Hepatic stellate cell (primary cell): ENCODE measurements around the gene NPTX1.
A peak's percentile ranks its signal among the peaks of the same experiment; 100 is the strongest.

Experiments
- DNase-seq: peaks from one replicate; pipeline ENCODE4 v3.0.0; 2011; ENCODE audit warnings: low spot score

Gene NPTX1

DNA sequence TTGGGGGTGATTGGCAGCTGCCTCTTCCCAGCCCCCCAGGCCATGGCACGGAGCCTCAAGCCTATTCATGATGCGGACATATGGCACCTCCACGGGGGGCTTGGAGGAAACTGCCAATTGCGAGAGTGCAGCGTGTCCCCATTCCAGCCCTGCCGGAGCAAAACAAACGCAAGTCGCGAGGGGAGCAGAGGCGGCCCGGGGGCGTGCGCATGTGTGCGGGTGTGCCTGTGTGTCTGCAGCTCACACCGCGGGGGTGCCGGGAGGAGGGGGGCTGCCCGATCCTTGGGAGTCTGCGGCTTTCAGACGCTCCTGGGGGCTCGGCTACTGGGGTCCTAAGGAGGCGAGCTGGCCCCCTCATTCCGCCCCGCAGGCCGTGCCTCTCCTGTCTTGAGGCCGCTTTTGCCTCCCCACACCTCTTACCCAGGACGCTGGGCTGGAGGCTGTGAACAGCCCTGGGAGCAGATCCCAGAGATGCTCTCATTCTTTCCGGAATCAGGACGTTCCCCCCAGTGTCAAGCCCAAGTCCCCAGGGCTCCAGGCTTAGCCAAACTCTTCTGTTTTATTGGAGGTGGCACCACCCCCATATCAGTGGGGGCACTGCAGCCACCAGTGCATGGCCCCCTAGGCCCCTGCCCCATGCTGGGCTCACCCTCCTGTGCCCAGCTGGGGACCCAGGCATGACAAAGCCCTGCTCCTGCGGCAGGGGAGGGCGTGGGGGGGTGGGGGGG, 32.3 kb downstream of the NPTX1 start:
- no peak for DNase-seq

DNA sequence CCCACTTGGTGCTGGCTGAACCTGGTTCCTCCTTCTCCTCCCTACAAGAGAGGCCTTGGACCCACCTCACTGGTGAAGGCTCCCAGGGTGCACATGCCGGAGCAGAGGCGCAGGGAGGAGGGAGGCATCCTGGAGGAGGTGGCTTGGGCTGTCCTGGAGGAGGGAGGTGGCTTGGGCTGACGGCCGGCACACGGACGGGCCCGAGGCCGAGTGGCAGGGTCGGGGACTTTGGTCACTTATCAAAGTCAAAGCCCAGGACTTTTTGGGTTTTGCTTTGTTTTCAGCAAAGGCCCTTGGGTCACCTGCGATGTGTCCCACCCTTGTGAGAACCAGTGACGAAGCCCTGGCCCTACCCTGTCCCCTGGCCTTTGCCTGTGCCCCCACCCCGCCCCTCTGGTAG, 32.9 kb downstream of the NPTX1 start:
- DNase-seq, result no peak

DNA sequence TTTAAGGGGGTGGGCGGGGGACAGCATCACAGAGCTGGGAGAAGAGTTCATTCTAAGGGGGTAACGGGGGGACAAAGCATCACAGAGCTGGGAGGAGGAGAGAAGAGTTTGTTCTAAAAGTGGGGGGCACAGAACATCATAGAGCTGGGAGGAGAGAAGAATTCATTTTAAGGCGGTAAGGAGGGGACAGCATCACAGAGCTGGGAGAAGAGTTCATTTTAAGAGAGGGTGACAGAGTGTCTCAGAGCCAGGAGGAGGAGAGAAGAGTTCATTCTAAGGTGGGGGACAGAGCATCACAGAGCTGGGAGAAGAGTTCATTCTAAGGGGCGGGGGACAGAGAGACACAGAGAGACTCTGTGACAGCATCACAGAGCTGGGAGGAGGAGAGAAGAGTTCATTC, 33.6 kb downstream of the NPTX1 start:
- no peak for DNase-seq

DNA sequence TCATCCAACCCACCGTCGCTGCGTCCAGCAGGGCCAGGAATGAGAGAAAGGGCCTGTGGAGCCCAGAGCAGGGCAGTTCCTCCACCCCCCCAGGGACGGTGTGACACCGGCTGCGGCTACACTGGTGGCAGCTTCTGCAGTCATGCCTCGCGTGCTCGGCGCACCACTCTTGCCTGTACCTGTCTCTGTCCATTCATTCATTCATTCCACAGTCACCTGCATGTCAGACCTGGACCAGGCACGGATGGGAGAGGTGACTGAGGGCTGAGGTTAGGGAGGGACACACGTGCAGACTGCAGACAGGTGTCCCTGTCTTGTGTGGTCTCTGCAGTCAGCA, 34.1 kb downstream of the NPTX1 start:
- no peak for DNase-seq

DNA sequence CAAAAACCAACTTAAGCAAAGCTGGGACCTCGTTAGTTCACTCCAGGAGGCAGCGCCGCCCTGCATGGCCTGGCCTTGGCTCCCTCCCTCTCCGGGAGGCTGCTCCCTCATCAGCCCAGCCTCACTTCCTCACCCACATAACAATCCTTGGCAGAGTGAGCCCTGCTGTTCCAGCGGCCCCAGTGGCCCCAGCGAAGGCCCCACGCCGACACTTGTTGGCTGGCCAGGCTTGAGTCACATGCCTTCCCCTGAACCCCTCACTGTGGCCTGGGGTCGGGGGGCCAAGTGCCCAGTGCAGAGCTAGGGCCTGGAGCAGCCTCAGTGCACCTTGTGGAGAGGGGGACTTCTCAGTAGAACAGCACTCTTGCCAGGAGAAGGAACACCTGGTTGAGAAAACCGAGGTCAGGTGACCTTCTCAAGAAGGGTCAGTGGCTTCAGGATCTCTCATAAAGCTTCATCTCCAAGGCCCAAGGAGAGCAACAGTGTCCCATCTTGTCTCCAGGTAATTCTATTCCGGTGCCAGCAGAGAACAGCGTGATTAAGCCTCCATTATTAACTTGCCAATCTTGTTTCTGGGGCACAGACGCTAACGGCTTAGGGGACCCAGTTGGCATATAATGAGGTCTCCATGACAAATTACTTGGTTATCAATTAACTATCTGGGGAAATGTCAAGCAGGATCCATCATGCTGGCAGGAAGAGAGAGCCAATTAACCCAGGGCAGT, 34.6 kb downstream of the NPTX1 start:
- DNase-seq, result no peak

DNA sequence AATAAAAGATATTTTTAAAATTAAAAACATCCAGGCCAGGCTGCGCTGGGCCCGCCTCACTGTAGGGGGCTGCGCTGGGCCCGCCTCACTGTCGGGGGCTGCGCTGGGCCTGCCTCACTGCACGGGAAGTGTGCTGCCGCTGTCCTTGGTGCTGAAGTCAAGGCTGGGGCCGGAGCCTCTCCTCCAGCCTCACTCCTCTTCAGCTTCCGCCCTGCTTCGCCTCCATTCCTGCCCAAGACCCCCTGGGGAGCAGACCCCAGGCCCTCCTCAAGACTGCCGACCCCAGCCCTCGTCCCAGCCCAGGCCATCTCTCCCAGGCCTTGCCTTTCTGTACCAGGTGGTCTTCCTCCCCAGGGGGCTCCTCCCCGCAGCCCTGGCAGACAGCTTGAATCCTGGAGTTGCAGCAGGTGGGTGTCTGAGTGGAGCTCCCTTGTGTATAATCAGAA, 35.3 kb downstream of the NPTX1 start:
- DNase-seq, result peak; percentile 72

DNA sequence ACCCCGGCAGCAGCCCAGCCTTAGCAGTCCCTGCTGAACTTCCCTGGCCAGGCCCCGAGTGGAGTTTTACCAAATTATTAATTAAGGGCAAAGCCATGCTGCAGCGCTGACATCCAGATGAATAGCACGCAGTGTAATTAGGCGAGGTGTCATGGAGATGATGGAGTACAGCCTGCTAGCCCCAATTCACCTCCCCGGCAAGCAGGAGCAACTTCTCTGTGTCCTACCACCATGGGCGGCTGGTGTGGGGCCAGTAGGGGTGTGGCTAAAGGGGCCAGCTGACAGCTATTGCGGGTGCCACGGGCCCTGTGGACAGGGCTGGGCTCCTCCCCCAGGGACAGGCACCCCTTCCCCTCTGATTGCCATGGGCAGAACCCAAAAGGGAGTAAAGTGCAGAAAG, 36.9 kb downstream of the NPTX1 start:
- DNase-seq, result no peak

DNA sequence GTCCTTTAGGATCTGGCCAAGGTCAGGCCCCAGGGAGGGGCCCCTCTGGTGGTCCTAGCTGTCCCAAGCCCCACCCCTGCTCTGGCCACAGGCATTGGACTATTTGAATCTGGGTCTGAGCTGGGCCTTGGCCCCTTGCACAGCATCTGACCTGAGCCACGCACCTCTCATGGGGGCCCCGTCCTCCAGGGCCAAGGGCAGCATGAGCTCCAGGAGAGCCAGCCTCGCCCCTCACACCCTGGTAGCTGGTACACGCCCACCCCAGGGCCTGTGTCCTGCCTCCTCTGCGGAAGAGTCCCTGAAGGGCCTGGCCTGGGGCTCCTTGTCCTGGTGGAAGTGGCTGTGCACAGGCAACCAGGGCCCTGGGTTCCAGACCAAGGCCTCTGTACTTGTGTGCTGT, 37.6 kb downstream of the NPTX1 start:
- no peak for DNase-seq

DNA sequence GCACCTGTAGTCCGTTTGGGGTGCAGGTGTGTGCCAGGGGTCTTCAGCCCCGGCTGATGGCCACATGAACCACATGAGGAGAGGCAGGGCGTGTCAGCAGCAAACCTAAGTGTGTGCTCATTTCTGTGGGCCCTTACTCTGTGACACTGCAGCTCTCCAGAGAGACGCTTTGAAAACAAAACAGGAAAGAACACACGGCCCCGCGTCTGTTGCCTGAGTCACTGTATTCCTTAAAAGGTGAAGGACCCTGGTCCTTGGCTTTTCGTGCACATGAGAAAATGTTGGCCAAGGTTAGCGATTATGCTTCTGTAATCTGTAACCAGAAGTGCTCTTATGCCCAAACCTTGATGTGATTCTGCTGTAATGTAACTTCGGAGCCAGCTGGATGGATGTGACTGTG, 38.9 kb downstream of the NPTX1 start:
- DNase-seq, result no peak

DNA sequence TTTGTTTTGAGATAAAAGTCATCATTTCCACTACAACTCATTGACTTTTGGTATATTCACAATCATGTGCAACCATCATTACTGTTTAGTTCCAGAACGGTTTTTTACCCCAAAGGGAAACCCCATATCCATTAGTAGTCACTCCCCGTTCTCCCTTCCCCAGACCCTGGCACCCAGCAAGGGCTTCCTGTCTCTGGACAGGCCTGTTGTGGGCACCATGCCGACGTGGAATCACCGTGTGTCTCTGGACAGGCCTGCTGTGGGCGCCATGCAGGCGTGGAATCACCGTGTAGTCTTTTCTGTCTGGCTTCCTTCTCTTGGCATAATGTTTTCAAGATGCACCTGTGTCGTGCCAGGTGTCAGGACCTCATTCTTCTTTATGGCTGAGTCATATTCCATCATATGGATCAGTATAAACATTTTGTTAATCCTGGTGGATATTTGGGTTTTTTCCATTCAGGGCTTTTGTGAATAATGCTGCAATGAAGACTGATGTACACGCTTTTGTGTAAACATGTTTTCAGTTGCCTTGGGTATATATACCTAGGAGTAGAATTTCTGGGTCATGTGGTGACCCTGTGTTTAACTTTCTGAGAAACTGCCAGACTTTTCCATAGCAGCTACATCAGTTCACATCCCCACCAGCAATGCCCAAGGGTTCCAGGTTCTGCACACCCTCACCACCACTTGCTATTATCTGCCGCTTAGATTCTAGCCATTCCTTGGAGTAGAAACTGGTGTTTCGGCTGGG, 42.3 kb downstream of the NPTX1 start:
- no peak for DNase-seq

DNA sequence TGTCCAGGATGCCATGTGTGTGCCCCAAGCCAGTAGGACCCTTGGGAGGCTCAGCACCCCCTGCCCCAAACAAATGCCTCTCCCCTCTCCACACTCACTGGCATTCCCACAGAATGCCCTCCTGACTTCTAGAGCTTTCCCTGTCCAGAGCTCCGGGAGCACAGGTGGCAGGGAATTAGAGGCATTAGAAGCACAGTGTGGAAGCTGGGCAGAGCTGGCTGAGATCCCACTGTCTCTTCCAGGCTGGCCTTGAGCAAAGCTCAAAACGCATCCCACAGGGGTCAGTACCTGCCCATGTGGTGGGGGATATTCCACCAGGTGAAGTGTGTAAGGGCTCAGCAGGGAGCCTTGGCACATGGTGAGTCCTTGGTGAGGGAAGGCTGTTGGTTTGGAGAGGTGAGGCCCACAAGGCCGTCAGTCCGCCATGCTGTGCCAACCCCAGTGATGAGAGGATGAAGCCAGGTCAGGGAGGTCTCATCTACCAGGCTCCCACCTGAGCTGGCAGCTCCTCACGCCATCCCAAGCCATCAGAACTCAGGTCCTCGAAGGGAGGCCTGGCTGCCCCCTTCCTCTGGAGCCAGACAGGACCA, 43.4 kb downstream of the NPTX1 start:
- DNase-seq, result no peak

DNA sequence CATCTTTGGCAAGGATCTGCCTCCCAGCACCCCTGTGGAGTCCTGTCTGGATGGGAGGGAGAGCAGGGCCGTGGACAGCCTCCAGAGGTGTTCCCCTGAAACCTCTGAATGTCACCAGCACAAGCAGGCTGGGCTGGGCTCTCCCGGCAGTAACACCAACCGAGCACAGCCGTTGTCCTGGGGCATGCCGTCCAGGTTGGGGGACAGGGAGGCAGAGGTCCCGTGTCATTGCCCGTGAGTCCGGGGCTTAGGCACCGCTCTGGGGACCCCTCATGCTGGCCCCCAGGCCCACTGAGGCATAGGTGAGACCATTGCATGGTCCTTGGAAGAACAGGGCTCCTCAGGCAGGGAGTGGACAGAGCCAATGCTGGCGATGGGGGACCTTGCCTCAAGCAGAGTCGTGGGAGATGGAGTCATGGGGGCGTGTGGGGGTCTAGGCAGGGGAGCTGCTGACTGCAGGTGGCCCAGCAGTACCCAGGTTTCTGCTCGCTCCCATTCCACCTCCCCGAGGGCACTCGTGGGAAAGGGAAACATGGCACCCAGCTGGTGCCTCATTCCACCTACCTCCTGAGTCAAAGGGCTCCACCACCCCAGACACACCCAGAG, 44.0 kb downstream of the NPTX1 start:
- no peak for DNase-seq

DNA sequence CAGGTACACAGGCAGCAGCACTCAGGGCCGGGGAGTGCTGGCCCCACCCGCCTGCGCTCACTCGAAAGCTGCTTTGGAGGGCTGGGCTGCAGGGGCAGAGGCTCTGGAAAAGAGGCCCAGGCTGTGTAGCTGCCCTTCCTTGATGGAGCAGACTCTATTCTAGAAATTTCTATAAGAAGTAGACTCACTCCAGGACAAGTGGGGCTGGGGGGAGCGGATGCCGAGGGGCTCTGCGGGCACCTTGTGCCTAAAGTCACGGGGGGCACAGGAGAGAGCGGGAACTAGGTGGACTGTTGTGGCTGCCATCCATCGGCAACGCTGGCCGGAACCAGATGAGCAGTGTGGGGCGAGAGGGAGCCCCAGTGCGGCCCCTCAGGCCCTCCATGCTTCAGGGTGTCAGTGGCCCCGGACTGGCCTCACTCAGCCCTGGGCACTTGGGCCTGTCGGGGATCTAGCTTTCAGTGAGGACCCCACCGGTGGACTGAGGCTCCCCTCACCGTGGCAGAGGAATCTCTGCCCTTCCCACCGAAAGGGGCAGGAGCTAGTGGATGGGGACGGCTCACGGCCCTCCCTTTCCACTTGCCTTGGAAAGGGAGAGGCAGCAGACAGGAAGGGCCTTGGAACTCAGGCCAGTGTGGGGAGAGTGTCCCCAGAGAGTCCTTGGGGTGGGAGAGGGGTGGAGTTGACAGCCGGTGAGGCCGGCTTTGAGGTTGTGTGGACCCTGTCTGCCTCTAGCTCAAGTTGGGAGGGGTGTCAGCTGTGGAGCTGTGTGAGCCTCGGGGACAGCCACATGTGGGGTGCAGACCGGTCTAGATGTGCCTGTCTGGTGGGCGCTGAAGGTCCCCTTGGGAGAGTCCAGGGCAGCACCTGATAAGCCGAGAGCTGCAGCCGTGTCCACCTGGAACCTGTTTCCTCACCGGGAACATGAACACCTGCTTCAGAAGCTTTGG, 44.9 kb downstream of the NPTX1 start:
- no peak for DNase-seq

DNA sequence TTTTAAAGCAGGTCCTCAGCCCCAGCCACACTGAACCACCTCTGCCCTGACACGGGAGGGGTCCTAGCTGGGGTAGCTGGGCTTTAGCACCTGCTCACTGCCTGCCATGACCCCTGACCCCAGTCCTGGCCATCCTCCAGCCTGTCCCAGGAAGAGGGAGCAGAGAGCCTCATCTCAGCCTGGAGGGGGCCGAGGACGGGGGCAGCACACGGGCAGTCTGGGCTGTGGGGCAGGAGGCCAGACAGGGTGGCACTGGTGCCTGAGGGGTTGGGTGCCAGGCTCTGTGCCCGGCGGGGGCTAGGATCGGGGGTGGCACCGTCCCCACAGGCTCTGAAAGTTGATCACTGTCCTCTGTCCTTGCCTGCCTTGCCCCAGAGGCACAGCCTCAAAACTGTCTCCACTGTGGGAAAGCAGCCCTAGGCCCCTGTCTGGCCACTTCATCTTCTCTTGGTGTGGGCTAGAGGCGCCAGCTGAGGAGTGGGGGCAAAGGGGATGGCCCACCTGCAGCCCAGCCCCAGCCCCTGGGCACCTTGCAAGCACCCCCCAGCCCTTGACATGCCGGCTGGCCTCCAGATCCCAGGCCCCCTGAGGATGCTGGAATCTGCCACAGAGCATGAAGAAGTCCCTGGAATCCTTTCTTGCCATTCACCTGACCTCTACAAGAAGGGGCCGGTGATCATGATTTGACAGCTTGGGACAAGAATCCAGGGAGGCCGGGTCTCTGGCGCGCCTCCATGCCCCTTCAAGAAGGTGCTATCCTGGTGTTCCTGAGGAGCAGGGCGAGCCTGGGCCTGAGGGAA, 45.8 kb downstream of the NPTX1 start:
- DNase-seq, result no peak

DNA sequence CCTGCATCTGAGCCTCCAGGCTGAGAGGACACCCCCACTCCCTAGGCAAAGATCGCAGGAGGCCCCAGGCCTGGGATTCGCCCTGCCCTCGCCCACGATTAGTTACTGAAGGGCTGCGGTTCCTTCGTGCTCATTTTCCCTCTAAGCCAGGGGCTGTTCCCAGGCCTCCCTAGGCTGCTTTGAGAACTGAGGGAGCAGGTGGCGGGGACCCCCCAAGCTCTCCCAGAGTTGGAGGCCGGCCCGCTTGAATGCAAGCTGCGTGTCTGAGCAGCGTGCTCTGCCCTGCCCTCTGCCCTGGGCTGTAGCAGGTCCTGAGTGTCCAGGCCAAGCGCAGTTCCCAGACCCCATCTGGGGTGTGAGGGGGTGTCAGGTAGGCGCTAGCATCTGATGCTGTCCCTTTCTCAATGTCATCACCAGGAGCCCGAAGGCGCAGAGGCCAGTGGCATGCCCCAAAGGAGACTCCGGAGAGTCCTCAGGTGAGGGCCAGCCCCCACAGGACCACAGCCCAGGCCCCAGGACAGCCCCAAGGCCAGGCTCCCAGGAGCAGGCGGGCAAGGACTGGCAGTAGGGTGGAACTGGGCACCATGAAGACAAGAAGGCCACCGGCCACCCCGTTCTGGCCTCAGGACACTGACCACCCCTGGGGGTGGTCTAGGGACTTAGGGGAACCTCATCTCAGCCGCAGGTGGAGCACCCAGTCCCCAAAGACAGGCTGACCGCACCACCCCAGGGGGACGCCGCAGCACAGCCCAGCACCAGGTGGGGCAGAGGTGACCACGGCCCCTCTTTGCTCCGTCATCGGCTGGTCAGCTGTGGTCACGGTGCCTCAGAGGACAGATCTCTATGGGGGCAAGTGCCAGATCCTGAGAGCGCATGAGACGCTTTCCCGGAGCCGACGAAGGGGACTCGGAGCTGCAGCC, 46.8 kb downstream of the NPTX1 start:
- DNase-seq, result no peak

DNA sequence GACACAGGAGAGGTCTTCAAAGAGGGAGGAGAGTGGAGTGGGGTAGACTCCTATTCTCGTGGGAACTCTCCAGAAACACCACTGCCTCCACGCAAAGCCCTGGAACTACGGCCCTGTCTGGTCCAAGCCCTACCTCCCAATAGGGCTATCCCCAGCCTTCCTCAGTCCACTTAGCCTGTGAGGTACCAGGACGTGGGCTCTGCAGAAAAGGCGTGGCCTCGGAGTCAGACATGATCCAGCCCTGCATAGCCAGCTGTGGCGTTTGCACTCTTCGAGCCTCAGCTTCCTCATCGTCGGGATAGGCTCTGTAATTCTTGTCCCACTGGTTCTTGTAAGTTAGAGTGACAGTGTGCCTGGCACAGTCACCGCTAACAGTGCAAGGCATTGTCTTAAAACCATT, 47.6 kb downstream of the NPTX1 start:
- DNase-seq, result no peak

DNA sequence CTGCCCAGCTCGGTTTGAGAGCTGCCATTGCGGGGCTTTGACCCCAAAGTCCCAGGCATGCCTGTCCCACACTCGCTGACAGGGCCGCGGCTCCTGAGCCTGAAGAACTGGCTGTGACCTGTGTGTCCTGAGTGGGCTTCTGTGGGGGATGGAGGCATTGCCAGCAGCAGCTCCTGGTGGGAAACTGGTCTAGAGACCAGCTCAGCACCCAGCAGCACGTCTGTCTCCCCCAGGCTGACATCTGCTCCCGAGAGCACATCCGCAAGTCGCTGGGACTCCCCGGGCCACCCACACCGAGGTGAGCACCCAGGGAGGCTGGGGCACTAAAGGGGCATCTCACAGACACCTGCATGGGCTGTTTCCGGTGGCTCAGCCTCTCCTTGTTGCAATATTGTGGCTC, 48.0 kb downstream of the NPTX1 start:
- DNase-seq, result no peak

DNA sequence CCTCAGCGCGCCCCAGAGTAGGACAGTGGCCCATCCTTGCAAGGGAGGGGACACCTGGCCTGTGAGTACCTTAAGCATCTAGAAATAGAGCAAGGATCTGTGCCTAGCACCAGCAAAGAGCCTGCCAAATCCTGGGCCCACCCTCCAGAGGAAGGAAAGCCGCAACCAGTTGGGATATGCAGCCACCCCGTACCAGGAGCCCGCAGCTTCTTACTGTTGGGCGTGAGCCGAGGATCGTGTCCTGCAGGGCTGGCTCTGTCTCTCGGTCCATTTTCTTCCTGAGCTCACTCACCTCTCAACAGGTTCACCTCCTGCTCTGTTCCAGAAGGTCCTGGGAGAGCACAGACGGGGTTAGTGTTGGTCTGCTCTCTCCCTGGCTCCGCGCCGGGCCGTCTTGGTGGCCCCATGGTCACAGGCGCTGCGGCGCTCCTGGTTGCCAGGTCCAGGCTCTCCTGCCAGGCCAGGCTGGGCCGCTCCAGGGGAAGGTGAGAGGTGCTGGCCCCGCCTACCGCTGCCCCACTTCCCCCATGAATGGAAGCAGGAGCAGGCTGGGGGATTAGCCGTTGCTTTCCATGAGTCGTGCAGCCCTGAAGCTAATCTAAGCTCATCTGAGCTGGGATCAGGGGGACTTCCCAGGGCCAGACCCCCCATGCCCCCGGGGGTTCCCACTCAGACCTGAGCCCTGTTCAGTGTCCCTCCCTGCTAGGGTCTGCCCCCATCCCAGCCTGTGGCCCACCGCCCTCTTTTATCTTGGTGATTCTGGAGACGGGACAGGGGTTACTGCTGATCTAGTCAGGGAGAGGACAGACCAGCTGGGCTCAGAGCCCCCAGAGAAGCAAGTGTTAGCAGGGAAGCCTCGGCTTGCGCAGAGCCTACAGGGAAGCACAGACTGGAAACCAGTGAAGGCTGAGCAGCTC, 48.8 kb downstream of the NPTX1 start:
- DNase-seq, result no peak
